GM21423 (cell line): ENCODE measurements around the gene GPSM3.
"Not testable (repeated sequence)": the region's sequence is repeated elsewhere in the genome, so short reads cannot be mapped to it uniquely, and the experiment has no call there.

Source experiments
- ATAC-seq: cut with Tn5 transposase; IDR thresholded peaks from one replicate; pipeline ENCODE4 v1.9.1; 2021; ENCODE audit warnings: mild to moderate bottlenecking, moderate library complexity; ENCODE audit not compliant: unreplicated experiment

GPSM3 gene

GRCh38 chr6:32192608-32193039, at the start of gene GPSM3:
Gene GPSM3 (minus strand): TSS chr6:32192643. CDS start chr6:32192513, 130 bp downstream.
- no peak for ATAC-seq

- no peak for ATAC-seq
Observed at GRCh38 chr6:32240686-32241085, 48.2 kb upstream of the GPSM3 start.

- ATAC-seq = no peak
Observed at GRCh38 chr6:32239462-32239861, 47.0 kb upstream of the GPSM3 start.

- no peak for ATAC-seq
Observed at GRCh38 chr6:32234934-32235333, 42.5 kb upstream of the GPSM3 start.

- no peak for ATAC-seq
Observed at GRCh38 chr6:32226434-32226833, 34.0 kb upstream of the GPSM3 start.

- ATAC-seq = no peak
Observed at GRCh38 chr6:32224696-32225095, 32.3 kb upstream of the GPSM3 start.

- ATAC-seq = no peak
Observed at GRCh38 chr6:32223258-32224235, 31.1 kb upstream of the GPSM3 start, which contains the start of gene NOTCH4. Gene NOTCH4 (minus strand): TSS chr6:32224067. CDS start chr6:32223928, 139 bp downstream.

- no peak for ATAC-seq
Observed at GRCh38 chr6:32222333-32223230, 30.1 kb upstream of the GPSM3 start.

GRCh38 chr6:32220021-32220420, 27.6 kb upstream of the GPSM3 start:
- no peak for ATAC-seq

- no peak for ATAC-seq
Observed at GRCh38 chr6:32218167-32218566, 25.7 kb upstream of the GPSM3 start.

GRCh38 chr6:32216998-32217397, 24.6 kb upstream of the GPSM3 start:
- ATAC-seq = no peak

- no peak for ATAC-seq
Observed at GRCh38 chr6:32216285-32216684, 23.8 kb upstream of the GPSM3 start.

GRCh38 chr6:32215617-32216016, 23.2 kb upstream of the GPSM3 start:
- ATAC-seq = no peak

GRCh38 chr6:32214126-32214525, 21.7 kb upstream of the GPSM3 start:
- ATAC-seq = no peak

- ATAC-seq = no peak
Observed at GRCh38 chr6:32213649-32214048, 21.2 kb upstream of the GPSM3 start.

- no peak for ATAC-seq
Observed at GRCh38 chr6:32212076-32212760, 19.8 kb upstream of the GPSM3 start.

GRCh38 chr6:32211432-32211831, 19.0 kb upstream of the GPSM3 start:
- not testable (repeated sequence) for ATAC-seq

- no peak for ATAC-seq
Observed at GRCh38 chr6:32210191-32210601, 17.8 kb upstream of the GPSM3 start.

GRCh38 chr6:32208996-32209395, 16.6 kb upstream of the GPSM3 start:
- ATAC-seq = no peak

- ATAC-seq = no peak
Observed at GRCh38 chr6:32204268-32204715, 11.8 kb upstream of the GPSM3 start.
